HG02678 (cell line): ENCODE measurements around the gene ALMS1.
"Not testable (repeated sequence)": the region's sequence is repeated elsewhere in the genome, so short reads cannot be mapped to it uniquely, and the experiment has no call there.

Experiments
- ATAC-seq: cut with Tn5 transposase; IDR thresholded peaks from one replicate; pipeline ENCODE4 v1.9.1; 2021; ENCODE audit warnings: mild to moderate bottlenecking, moderate library complexity; ENCODE audit not compliant: unreplicated experiment

The ALMS1 gene

GRCh38 chr2:73403237-73403636 is 17.6 kb downstream of the ALMS1 start:
- ATAC-seq: no peak

GRCh38 chr2:73404409-73404808 is 18.8 kb downstream of the ALMS1 start:
- ATAC-seq: no peak

- no peak for ATAC-seq
Observed at GRCh38 chr2:73406996-73407395, 21.4 kb downstream of the ALMS1 start.

- peak; percentile 91 for ATAC-seq
Observed at GRCh38 chr2:73408198-73408597, 22.6 kb downstream of the ALMS1 start.

GRCh38 chr2:73414696-73415095 is 29.1 kb downstream of the ALMS1 start:
- no peak for ATAC-seq

- ATAC-seq: no peak
Observed at GRCh38 chr2:73415906-73416305, 30.3 kb downstream of the ALMS1 start.

GRCh38 chr2:73418343-73418742 is 32.7 kb downstream of the ALMS1 start:
- ATAC-seq: no peak

- ATAC-seq: no peak
Observed at GRCh38 chr2:73423913-73424312, 38.3 kb downstream of the ALMS1 start.

GRCh38 chr2:73426176-73426575 is 40.5 kb downstream of the ALMS1 start:
- ATAC-seq: no peak

- ATAC-seq: no peak
Observed at GRCh38 chr2:73436019-73436418, 50.4 kb downstream of the ALMS1 start.

- no peak for ATAC-seq
Observed at GRCh38 chr2:73444202-73444601, 58.6 kb downstream of the ALMS1 start.

- ATAC-seq: no peak
Observed at GRCh38 chr2:73448856-73449255, 63.2 kb downstream of the ALMS1 start.

GRCh38 chr2:73449404-73449803 is 63.8 kb downstream of the ALMS1 start:
- no peak for ATAC-seq

- peak; percentile 92 for ATAC-seq
Observed at GRCh38 chr2:73451263-73451972, 65.8 kb downstream of the ALMS1 start.

GRCh38 chr2:73457982-73458381 is 72.3 kb downstream of the ALMS1 start:
- ATAC-seq: no peak

- ATAC-seq: not testable (repeated sequence)
Observed at GRCh38 chr2:73462388-73462787, 76.8 kb downstream of the ALMS1 start.

- no peak for ATAC-seq
Observed at GRCh38 chr2:73468376-73468775, 82.7 kb downstream of the ALMS1 start.

GRCh38 chr2:73483874-73484273 is 98.2 kb downstream of the ALMS1 start:
- not testable (repeated sequence) for ATAC-seq

GRCh38 chr2:73487112-73487657 is 101.5 kb downstream of the ALMS1 start:
- no peak for ATAC-seq

- no peak for ATAC-seq
Observed at GRCh38 chr2:73488079-73488478, 102.4 kb downstream of the ALMS1 start.

- ATAC-seq: no peak
Observed at GRCh38 chr2:73489053-73489452, 103.4 kb downstream of the ALMS1 start.

GRCh38 chr2:73494031-73494430 is 108.4 kb downstream of the ALMS1 start:
- no peak for ATAC-seq
